ENCODE measurements around the gene SNX33.

Gene SNX33

DNA sequence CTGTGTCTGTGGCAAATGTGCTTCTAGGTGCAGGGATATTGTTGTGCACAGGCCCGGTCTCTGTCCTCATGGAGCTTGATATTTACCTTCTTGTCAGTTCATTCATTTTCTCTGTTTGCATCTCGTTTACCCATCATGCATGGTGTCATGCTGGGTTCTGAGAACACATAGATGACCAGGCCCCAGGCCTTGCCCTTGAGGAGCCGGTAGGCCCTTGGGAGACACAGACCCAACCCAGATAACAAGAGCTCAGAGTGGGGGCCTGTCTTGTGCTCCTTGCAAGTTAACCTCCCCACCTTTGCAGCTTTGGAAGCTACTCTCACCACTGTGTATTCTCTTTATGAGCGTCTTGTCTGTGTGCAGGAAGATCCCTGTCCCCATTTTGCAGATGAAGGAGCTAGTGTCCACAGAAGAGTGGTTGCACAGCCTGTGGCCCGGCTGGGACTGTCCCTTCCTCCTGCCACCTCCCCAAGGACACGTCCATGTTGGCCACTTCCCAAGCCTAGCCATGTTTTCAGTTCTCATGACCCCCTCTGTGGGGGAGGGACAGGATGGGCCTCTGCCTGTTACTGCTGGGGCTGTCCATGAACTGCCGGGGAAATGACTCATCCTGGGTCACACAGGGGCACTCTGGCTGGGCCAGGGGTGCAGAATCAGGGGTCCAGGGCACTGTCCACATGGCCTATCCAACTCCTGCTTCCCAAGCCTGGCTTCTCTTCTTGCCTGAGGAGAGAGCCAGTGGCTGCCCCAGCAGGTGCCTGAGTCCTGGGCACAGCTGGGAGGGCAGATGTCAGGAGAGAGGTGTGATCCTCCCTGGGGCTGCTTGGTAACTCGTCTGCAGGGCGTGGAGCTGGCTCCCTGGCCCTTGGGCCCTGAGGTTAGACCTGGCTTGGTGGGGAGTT lies 3.4 kb downstream of the SNX33 start:
- H3K4me3 ChIP-seq (ENCODE audit: low read depth, low read length) = peak overlapping the region; percentile 85

GRCh38 chr15:75651810-75652543 lies 4.3 kb downstream of the SNX33 start:
- no peak for TF ChIP-seq CTCF (IDR thresholded peaks at IDR 0.05; ENCODE audit: low read depth, low read length)
- H3K4me3 ChIP-seq (ENCODE audit: low read depth, low read length) = peak overlapping the region; percentile 85

More for the DNA sequence above, 3.4 kb downstream of the SNX33 start:
- TF ChIP-seq CTCF (IDR thresholded peaks at IDR 0.05; ENCODE audit: low read depth, low read length) = no peak

DNA sequence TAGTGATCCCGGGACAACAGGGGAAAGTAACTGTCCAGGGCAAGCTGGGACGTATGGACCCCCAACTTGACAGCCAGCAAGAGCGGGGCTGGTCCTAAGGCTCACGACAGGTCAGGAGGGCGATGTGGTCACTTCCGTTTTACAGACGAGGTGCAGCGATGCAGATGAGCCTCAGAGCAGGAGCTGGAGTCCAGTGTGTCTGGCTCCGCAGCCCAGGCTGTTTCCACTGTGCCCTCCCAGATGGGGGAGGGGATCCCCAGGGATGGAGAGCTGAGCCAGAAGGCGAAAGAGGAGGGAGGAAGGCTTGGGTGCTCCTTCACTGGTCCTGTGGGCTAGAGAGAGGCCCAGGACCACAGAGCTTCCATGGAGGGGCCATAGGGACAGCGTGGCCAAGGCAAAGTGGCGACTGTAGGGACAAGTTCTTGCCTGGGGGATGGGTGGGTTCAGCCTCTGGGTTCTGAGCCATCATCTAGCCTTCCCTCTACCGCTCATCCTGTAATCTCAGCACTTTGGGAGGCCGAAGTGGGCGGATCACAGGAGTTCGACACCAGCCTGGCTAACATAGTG lies 5.7 kb downstream of the SNX33 start:
- TF ChIP-seq CTCF (IDR thresholded peaks at IDR 0.05; ENCODE audit: low read depth, low read length) = no peak
- H3K4me3 ChIP-seq (ENCODE audit: low read depth, low read length) = peak overlapping the region; percentile 9; the same call in 1 of the 2 replicates

DNA sequence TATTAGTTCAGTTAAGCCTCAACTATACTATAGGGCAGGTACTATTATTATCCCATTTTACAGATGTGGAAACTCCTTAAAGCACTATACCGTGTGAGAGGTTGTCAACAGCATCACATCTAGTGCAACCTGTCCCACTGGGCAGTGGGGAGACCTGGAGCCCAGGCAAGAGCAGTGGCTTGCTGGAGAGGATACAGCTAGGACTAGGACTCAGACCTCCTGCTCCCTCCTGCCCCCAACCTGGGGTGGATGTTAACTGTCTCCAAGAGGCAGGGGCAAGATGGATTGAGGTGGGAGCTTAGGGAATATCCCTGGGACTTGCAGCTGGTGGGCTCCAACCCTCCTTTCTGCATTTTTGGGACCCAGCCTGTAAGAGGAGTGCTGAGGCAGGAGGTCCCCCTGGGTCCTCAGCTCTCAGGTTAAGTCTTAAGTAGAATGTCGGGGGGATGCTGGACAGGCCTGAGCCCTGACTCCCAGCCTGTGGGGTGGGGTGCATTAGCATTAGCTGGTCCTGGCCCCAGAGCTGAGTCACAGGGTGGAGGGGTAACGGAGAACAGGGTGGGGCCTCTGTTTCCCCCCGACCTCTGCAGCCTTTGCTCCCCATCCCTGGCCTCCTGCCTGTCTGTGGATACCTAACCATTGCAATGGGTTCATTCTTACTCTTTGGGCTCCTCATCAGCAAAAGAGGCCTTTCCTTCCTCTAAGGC lies 6.6 kb downstream of the SNX33 start:
- TF ChIP-seq CTCF (IDR thresholded peaks at IDR 0.05; ENCODE audit: low read depth, low read length) = no peak
- no peak overlapping the region for H3K4me3 ChIP-seq (ENCODE audit: low read depth, low read length)

DNA sequence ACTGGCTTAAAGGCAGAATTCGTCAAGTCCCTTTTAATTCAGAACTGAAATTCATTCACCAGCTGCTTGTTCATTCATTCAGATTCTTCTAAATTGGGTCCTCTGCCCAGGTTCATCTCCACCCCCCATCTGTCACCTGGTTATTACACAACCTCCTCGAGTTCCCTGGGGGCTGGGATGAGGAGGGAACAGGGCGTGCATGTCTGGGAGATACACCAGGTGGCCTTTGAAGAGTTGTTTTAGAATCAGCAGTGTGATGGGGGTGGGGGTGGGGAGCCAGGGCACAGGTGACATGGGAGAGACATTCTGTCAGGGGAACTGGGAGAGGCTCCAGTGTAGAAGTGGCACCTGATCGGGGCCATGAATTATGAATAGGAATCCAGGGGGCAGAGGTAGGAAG lies 8.2 kb downstream of the SNX33 start:
- no peak overlapping the region for H3K4me3 ChIP-seq (ENCODE audit: low read depth, low read length)
- TF ChIP-seq CTCF (IDR thresholded peaks at IDR 0.05; ENCODE audit: low read depth, low read length) = no peak

- TF ChIP-seq CTCF (IDR thresholded peaks at IDR 0.05; ENCODE audit: low read depth, low read length) = no peak
- no peak overlapping the region for H3K4me3 ChIP-seq (ENCODE audit: low read depth, low read length)
These were observed 8.6 kb downstream of the SNX33 start for GRCh38 chr15:75656331-75656730.
